Measurements from ENCODE around the gene MRPL44. TPM values are rescaled to one million over a fixed set of nuclear protein-coding genes. Genes with fewer than 3 reads are reported as not detected.

Gene MRPL44
- total RNA-seq, 1 experiment from 2014 or later = 32.9 TPM

DNA sequence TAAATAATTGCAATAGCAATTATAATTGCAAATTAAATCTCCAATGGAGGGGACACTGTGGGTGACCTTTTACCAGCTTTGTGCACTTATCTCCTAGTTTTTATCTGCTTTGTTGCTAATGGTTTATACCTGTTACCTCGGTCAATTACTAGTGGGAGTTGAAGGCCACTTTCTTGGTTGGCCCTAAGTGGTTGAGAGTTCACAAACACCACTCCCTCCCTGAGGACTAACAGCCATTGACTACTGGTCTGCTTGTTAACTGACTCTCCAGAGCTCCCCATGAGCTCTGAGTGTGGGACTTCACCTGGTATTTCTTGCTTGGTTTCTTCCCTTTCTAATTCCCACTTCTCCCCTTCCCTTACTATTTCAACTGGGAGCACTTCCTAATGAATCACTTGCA is 54.6 kb downstream of the MRPL44 start:
- no peaks in the 10 kb centered on the region for H3K36me3 ChIP-seq
- H3K4me3 ChIP-seq = no peak overlapping the region
- DNase-seq = no peak
- H3K9me3 ChIP-seq = no peaks in the 10 kb centered on the region
- H3K27me3 ChIP-seq = no peaks in the 10 kb centered on the region

DNA sequence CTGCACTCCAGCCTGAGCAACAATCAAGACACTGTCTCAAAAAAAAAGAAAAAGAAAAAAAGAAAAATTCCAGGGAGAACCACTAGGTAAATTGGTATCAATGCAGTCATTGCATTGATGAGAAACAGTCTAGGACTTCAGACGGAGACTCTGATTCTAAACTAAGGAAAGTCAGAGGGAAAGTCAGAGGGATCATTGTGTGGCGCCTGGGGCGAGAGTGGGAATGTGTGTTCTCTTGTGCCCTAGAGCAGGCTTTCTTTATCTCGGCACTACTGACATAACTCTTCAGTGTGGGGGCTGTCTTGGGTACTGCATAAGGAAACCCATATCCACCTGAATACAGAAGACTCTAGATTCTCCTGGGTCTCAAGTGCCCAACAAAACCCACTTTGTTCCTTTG is 57.1 kb downstream of the MRPL44 start:
- no peak for DNase-seq
- no peaks in the 10 kb centered on the region for H3K36me3 ChIP-seq
- H3K9me3 ChIP-seq = no peaks in the 10 kb centered on the region
- H3K27me3 ChIP-seq = no peaks in the 10 kb centered on the region
- H3K4me3 ChIP-seq = no peak overlapping the region

DNA sequence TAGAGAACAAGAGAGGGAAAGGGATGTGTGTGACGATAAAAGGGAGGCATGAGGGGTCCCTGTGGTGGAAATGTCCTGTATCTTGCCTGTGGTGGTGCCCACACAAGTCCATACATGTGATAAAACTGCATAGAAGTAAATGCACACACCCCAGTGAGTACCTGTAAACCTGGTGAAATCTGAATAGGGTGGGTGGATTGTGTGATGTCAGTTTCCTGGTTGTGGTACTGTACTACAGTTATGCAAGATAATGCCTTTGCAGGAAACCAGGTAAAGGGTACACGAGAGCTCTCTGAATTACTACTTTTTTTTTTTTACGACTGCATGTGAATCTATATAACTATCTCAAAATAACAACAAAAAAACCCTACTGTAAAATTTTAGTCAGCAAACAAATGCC is 59.7 kb downstream of the MRPL44 start:
- Histone ChIP-seq H3K9me3 (no peaks in the 10 kb centered on the region), H3K27me3 (no peaks in the 10 kb centered on the region), H3K36me3 (no peaks in the 10 kb centered on the region), H3K4me3 (no peak overlapping the region)
- no peak for DNase-seq

Other genes starting within 250 kb of the MRPL44 start
- 22.2 and 35.5 TPM in 2 replicates for gene AP1S3, start 119.9 kb upstream of the MRPL44 start, total RNA-seq (2014; rRNA removed; shearing (Covaris generic); ENCODE audit: low replicate concordance)
- 23.4 and 23.6 TPM in 2 replicates for gene WDFY1, start 12.1 kb upstream of the MRPL44 start, total RNA-seq (2014; rRNA removed; shearing (Covaris generic); ENCODE audit: low replicate concordance)
- gene SERPINE2, start 81.8 kb downstream of the MRPL44 start, total RNA-seq (2014; rRNA removed; shearing (Covaris generic); ENCODE audit: low replicate concordance) = 66.8 and 78.2 TPM in 2 replicates

Measured in MG63 (cell line).